T-helper 1 cell treated with Interleukin-12 subunit alpha and Interleukin-12 subunit beta and Interleukin-4 antibody, amounts not matched to agents 30 μg/mL and 1 μg/mL, for 36 hours (primary cell): ENCODE results near the gene VAV2.

Source experiments
- H3K27ac Mint-ChIP-seq: one replicate; pipeline ENCODE4 v1.8.0; 2021; ENCODE audit warnings: mild to moderate bottlenecking, mixed read lengths
- H3K27me3 Mint-ChIP-seq: one replicate; pipeline ENCODE4 v1.8.0; 2021; ENCODE audit warnings: low read depth, mixed read lengths
- H3K36me3 Mint-ChIP-seq: one replicate; pipeline ENCODE4 v1.8.0; 2021; ENCODE audit warnings: low read depth, mixed read lengths
- H3K4me1 Mint-ChIP-seq: one replicate; pipeline ENCODE4 v1.8.0; 2021; ENCODE audit warnings: low read depth, mixed read lengths
- H3K4me3 Mint-ChIP-seq: one replicate; pipeline ENCODE4 v1.8.0; 2021; ENCODE audit warnings: mild to moderate bottlenecking, moderate library complexity, mixed read lengths
- H3K9me3 Mint-ChIP-seq: one replicate; pipeline ENCODE4 v1.8.0; 2021; ENCODE audit warnings: mixed read lengths

VAV2 gene

GRCh38 chr9:133830711-133831110, 161.4 kb downstream of the VAV2 start:
- Mint-ChIP-seq H3K4me3 (no peak overlapping the region), H3K9me3 (no peaks in the 10 kb centered on the region), H3K36me3 (no peaks in the 10 kb centered on the region), H3K27me3 (no peaks in the 10 kb centered on the region), H3K4me1 (no peaks in the 10 kb centered on the region), H3K27ac (no peak overlapping the region)

DNA sequence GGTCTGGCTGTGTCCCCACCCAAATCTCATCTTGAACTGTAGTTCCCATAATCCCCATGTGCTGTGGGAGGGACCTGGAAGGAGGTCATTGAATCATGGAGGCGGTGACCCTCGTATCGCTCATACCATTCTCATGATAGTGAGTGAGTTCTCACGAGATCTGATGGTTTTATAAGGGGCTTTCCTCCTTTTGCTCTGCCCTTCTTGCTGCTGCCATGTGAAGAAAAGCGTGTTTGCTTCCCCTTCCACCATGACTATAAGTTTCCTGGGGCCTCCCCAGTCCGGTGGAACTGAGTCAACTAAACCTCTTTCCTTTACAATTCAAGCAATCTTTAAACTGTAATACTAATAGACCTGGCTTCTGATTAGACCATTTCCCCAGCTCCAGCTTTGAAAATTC, 161.8 kb downstream of the VAV2 start:
- Mint-ChIP-seq H3K4me1 (no peaks in the 10 kb centered on the region), H3K36me3 (no peaks in the 10 kb centered on the region), H3K27me3 (no peaks in the 10 kb centered on the region), H3K27ac (no peak overlapping the region), H3K4me3 (no peak overlapping the region), H3K9me3 (no peaks in the 10 kb centered on the region)

DNA sequence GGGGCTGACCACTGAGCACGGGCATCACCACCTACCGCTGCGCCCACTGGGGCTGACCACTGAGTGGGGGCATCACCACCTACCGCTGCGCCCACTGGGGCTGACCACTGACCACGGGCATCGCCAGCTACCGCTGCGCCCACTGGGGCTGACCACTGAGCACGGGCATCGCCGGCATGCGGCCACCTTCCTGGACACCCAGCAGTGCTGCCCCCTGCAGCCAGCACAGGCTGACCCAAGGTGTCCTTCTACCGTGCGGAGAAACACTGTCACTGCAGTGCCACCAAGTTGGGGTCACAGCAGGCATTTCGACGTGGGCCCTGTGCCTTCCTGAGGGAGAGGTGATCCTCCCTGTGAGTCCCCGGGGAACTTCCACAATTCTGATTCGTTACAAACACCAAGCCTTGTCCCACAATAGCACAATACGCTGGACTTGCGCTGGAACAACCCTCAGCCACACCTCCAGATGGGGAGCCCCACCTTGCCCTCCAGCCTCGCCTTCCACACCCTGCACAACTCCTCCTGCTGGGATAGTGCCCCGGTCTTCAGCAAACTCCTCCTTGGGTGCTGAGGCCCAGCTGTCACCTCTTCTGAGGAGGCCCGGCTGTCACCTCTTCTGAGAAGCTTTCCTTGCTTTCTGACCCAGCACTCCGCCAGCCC, 163.7 kb downstream of the VAV2 start:
- H3K4me3 Mint-ChIP-seq: no peak overlapping the region
- H3K36me3 Mint-ChIP-seq: no peaks in the 10 kb centered on the region
- no peaks in the 10 kb centered on the region for H3K9me3 Mint-ChIP-seq
- H3K27ac Mint-ChIP-seq: no peak overlapping the region
- no peaks in the 10 kb centered on the region for H3K4me1 Mint-ChIP-seq
- no peaks in the 10 kb centered on the region for H3K27me3 Mint-ChIP-seq

- H3K4me1 Mint-ChIP-seq: no peaks in the 10 kb centered on the region
Observed at GRCh38 chr9:133826289-133827085, 165.6 kb downstream of the VAV2 start.

DNA sequence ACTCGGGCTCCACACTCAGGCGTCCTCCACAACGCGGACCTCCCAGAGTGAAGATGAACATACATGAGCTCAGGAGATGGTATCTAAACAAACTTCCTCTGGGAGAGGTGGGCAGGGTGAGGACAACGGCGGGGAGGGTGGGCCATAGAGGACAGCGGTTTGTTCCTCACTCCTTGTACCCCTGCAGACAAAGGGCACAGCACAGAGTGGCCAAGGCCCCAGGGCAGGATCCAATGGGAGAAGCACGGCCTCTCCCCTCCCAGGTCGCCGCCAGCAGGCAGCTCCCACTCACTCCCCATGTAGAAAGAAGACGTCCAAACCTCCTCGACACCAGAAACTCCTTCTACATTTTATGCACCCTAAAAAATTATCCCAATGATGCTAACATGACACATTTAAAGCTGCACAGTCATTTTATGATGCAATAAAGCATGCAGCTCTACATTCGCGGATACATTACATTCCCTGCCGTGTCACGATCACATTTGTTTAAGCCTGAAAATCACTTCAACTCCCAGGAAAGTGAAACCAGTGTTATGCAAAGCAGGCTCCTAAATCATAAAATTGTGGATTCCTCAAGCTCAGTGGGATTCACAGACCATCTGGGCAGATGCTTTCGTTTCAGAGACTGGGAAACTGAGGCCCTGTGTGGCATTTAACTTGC, 166.4 kb downstream of the VAV2 start:
- no peaks in the 10 kb centered on the region for H3K36me3 Mint-ChIP-seq
- no peaks in the 10 kb centered on the region for H3K4me1 Mint-ChIP-seq
- no peak overlapping the region for H3K4me3 Mint-ChIP-seq
- H3K27ac Mint-ChIP-seq: no peak overlapping the region
- H3K27me3 Mint-ChIP-seq: no peaks in the 10 kb centered on the region
- H3K9me3 Mint-ChIP-seq: no peaks in the 10 kb centered on the region

More at GRCh38 chr9:133826289-133827085, 165.6 kb downstream of the VAV2 start:
- H3K9me3 Mint-ChIP-seq: no peaks in the 10 kb centered on the region
- no peaks in the 10 kb centered on the region for H3K36me3 Mint-ChIP-seq
- H3K27me3 Mint-ChIP-seq: no peaks in the 10 kb centered on the region
- no peak overlapping the region for H3K4me3 Mint-ChIP-seq
- no peak overlapping the region for H3K27ac Mint-ChIP-seq

DNA sequence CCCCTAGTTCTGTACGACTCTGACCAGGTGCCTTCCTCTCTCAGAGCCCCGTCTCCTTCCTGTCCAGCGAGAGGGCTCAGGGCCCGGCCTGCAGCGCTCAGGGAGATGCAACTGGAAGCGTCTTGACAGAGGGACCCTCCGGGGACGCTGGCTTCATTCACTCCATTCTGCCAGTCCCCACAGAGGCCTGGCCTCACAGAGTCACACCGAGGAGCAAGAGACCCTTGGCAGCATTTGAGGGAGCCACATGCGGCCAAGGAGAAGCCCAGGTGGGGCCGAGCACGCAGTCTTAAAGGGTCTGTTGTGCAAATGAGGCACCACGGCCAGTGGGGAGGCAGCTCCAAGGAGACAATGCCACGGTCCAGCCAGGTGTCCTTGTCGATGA, 167.3 kb downstream of the VAV2 start:
- H3K27ac Mint-ChIP-seq: no peak overlapping the region
- H3K4me1 Mint-ChIP-seq: no peaks in the 10 kb centered on the region
- no peaks in the 10 kb centered on the region for H3K9me3 Mint-ChIP-seq
- H3K36me3 Mint-ChIP-seq: no peaks in the 10 kb centered on the region
- H3K27me3 Mint-ChIP-seq: no peaks in the 10 kb centered on the region
- no peak overlapping the region for H3K4me3 Mint-ChIP-seq

DNA sequence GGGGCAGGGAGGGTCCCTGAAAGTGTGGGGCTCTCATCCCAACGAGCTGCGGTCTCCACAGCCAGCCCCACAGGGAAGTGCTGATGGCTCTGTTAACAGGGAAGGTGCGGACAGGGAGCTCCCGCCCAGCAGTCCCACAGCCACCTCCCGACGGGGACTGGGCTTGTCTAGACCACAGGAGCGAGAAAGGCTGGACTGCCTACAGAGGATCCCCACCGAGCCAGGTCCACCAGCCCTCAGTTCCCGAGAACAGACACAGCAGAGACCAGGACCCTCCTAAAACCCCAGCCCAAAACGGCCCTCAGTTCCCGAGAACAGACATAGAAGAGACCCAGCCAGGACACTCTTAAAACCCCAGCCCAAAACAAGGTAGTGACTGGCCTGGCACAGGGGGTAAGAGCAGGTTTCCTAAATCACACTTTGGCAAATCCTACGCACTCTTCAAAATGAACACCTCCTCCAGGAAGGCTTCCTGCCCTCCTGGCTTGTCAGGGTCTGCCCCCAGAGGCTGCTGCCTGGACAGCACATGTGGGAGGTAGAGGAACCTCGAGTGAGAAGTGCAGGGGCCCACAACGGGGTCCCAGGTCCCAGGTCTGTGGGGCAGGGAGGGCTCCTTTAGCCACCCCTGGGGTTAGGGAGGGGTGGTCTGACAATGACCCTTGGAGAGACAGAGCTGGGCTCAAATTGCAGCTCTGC, 167.9 kb downstream of the VAV2 start:
- H3K4me1 Mint-ChIP-seq: no peaks in the 10 kb centered on the region
- H3K4me3 Mint-ChIP-seq: no peak overlapping the region
- no peaks in the 10 kb centered on the region for H3K36me3 Mint-ChIP-seq
- no peaks in the 10 kb centered on the region for H3K9me3 Mint-ChIP-seq
- H3K27me3 Mint-ChIP-seq: no peaks in the 10 kb centered on the region
- no peak overlapping the region for H3K27ac Mint-ChIP-seq

DNA sequence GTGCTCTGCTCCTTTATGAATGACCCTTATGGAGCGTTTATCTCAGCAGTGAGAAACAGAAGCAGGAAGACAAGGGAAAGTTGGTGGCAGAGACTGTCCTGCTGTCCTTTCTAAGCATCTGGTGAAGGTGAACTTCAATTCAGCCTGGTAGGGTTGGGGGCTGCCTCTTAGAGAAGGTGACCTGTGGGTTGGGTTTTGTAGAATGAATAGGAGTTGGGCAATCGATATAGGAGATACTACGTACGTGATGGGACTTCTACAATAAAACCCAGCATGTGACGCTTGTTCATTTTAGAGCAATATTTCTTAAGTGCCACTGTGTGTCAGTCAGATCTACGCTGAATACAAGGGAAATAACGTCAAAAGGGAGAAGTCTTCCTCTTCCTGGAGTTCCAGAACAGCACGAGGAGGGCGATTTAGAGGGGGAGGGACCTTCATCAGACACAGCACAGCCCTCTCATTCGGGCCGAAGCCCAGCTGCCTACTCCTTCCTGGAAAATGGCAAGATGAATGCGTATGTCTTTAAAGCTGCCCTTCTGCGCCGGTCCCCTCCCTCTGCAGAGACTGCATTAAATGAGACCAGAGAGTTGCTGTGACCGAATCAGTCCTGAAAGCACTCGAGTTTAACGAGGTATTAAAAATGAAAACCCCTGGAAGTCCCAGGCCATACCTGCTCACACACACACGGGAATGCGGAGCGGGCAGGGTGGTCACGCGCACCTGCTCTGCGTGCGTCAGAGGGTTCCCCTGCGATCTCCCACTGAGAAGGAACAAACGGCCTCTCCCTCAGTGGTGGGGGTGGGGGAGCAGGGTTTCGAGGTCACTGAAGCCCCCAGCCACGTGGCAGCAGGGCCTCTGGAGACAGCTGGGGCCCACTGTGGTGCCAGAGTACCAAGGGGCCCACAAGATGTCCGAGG, 168.7 kb downstream of the VAV2 start:
- Mint-ChIP-seq H3K9me3 (no peaks in the 10 kb centered on the region), H3K36me3 (no peaks in the 10 kb centered on the region), H3K27ac (no peak overlapping the region), H3K4me3 (no peak overlapping the region), H3K4me1 (no peaks in the 10 kb centered on the region), H3K27me3 (no peaks in the 10 kb centered on the region)

DNA sequence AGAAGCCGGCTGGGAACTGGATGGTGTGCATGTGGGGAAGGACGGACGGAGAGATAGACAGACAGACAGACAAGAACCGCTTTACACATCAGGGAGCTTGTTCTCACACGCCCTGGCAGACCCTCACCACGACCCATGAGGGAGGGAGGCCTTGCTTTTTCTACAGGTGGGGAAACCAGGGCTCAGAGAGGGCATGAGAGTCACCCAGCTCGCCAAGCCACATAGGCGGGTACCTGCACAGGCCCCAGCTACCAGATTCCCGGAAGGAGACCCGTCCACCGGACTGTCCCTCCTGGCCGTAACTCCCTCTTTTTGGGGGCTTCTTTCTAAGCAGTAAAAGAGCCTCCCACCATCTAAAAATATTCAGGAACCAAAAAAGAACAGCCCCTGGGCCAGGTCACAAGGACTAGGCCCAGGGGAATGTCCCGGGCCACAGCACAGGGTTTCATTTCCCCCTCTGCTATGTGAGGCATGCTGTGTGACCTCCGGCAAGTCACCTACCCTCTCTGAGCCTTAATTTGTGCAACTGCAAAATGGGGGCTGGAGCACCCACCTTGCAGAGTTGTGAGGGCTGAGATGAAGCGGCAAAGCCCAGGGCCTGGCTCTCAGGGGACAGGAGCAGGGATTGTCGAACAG, 169.6 kb downstream of the VAV2 start:
- Mint-ChIP-seq H3K4me1 (no peaks in the 10 kb centered on the region), H3K27ac (no peak overlapping the region), H3K36me3 (no peaks in the 10 kb centered on the region), H3K9me3 (no peaks in the 10 kb centered on the region), H3K27me3 (no peaks in the 10 kb centered on the region), H3K4me3 (no peak overlapping the region)

DNA sequence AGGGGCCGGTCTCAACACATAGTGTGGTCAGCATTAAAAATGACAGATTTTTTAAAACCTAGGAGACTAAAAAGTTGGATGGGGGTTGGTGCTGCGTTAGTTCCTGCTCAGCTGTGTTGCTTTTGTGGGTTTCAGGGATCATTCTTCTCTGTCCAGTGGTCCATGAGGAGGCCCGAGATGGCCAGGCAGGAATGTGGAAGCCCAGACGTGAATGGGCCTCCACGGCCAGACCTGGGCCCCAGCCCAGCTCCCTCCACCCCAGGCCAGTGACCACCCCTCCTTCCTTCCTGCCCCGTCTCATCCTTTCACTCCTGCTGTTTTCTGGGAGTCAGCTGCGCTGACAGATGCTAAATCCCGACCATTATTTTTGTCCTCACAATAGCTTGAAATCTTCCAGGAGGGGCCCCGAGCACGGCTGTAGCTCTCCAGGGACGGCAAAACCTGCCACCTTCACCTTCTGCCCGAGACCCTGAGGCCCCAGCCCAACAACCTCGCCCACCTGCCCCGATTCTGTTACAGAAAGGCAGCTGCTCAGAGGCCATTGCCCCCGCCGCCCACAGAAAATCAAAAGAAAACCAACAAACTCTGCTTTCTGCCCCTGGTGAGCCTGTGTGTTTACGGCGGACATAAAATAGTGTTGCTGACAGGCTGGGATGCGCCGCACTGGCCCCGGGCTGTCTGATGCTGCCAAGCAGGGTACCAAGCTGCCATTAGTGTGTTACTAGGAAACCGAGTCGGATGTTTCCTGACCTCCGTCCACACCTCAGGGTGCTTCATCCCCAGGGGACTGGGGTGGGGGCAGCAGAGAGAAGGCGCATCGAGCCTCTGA, 170.3 kb downstream of the VAV2 start:
- H3K36me3 Mint-ChIP-seq: no peaks in the 10 kb centered on the region
- H3K27ac Mint-ChIP-seq: no peak overlapping the region
- H3K27me3 Mint-ChIP-seq: no peaks in the 10 kb centered on the region
- no peaks in the 10 kb centered on the region for H3K9me3 Mint-ChIP-seq
- H3K4me1 Mint-ChIP-seq: no peaks in the 10 kb centered on the region
- H3K4me3 Mint-ChIP-seq: no peak overlapping the region

GRCh38 chr9:133819923-133820322, 172.2 kb downstream of the VAV2 start:
- Mint-ChIP-seq H3K4me1 (no peaks in the 10 kb centered on the region), H3K4me3 (no peak overlapping the region), H3K27me3 (no peaks in the 10 kb centered on the region), H3K27ac (no peak overlapping the region), H3K36me3 (no peaks in the 10 kb centered on the region), H3K9me3 (no peaks in the 10 kb centered on the region)

DNA sequence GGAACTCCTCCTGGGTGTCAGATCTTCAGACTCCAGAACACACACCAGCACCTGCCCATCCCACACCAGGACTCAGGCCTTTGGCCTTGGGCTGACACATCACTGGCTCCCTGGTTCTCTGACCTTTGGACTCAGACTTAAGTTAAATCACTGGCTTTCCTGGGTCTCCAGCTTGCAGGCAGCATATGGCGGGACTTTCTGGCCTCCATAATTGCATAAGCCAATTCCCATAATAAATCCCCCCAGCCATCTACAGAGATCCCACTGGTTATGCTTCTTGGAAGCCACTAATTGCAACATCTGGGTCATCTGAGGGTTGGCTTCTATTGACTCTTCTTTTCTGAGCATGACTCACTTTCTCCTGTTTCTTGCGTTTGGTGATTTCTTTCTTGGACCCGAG, 173.7 kb downstream of the VAV2 start:
- Mint-ChIP-seq H3K36me3 (no peaks in the 10 kb centered on the region), H3K4me1 (no peaks in the 10 kb centered on the region), H3K4me3 (no peak overlapping the region), H3K27ac (no peak overlapping the region), H3K9me3 (no peaks in the 10 kb centered on the region), H3K27me3 (no peaks in the 10 kb centered on the region)

GRCh38 chr9:133815781-133816180, 176.3 kb downstream of the VAV2 start:
- H3K27ac Mint-ChIP-seq: no peak overlapping the region
- no peaks in the 10 kb centered on the region for H3K9me3 Mint-ChIP-seq
- no peaks in the 10 kb centered on the region for H3K36me3 Mint-ChIP-seq
- no peak overlapping the region for H3K4me3 Mint-ChIP-seq
- no peaks in the 10 kb centered on the region for H3K27me3 Mint-ChIP-seq
- no peaks in the 10 kb centered on the region for H3K4me1 Mint-ChIP-seq
